ENCODE data around the gene C2orf92.

The C2orf92 gene

DNA sequence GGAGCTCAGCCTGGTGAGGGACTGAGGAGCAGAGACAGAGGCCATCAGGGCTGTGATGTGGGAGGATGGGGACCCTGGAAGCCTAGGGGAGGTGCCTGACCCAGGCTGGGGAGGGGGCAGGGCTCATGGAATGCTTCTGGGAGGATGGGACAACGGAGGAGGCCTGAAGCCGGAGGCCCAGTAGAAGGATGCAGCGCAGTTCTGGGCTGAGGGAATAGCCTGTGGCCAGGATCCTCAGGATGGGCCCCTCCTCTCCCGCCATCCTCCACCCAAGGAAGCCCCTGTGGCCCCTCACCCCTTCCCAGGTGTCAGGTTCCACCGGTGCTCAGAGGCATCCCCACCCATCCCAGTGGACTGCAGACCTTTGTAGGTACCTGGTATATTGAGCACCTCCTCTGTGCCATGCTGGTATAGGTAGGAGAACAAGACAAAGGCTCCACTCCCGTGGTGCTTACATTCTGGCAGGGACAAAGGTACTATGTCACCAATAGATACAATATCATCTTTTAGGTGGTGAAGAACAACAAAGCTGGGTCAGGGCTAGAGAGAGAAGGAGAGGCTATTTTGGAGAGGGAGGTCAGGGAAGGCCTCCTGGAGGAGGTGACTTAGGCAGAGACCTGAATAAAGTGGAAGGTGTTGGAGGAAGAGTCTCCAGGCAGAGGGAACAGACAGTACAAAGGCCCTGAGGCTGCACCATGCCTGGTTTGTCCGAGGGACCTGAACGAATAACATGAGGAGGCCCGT is 46.6 kb downstream of the C2orf92 start:
- H3K27me3 ChIP-seq (ENCODE audit: insufficient read depth, low read length, poor library complexity) = no peaks in the 10 kb centered on the region
- H3K9me3 ChIP-seq (ENCODE audit: insufficient read depth, low read length, severe bottlenecking) = no peaks in the 10 kb centered on the region
- peak overlapping the region; percentile 98 for H3K27ac ChIP-seq (ENCODE audit: low read length)
- ATAC-seq (ENCODE audit: insufficient read depth, low read depth) (no peak), DNase-seq (no peak)
- peak overlapping the region in 1 of 2 experiments; percentile 87; a peak in 2 of 4 replicates for H3K4me3 ChIP-seq (ENCODE audit: low read depth in 1 of 2, low read length in 2 of 2)
- H3K9ac ChIP-seq (ENCODE audit: low read depth, low read length) = peak overlapping the region; percentile 98
- peaks cover 19% of the 10 kb centered on the region for H4K20me1 ChIP-seq (ENCODE audit: insufficient read depth, low read length)
- no peak overlapping the region for H2AFZ ChIP-seq (ENCODE audit: low read depth, low read length)
- H3K36me3 ChIP-seq (ENCODE audit: insufficient read depth, low read length) = peaks cover 60% of the 10 kb centered on the region
- TF ChIP-seq EZH2 (IDR thresholded peaks at IDR 0.05; ENCODE audit: borderline replicate concordance, low read depth, low read length, severe bottlenecking) = no peak
- TF ChIP-seq, protein P1, sequence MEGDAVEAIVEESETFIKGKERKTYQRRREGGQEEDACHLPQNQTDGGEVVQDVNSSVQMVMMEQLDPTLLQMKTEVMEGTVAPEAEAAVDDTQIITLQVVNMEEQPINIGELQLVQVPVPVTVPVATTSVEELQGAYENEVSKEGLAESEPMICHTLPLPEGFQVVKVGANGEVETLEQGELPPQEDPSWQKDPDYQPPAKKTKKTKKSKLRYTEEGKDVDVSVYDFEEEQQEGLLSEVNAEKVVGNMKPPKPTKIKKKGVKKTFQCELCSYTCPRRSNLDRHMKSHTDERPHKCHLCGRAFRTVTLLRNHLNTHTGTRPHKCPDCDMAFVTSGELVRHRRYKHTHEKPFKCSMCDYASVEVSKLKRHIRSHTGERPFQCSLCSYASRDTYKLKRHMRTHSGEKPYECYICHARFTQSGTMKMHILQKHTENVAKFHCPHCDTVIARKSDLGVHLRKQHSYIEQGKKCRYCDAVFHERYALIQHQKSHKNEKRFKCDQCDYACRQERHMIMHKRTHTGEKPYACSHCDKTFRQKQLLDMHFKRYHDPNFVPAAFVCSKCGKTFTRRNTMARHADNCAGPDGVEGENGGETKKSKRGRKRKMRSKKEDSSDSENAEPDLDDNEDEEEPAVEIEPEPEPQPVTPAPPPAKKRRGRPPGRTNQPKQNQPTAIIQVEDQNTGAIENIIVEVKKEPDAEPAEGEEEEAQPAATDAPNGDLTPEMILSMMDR (IDR thresholded peaks at IDR 0.05; ENCODE audit: borderline replicate concordance, extremely low read depth, low read length, poor library complexity, severe bottlenecking) = no peak
- peaks cover 81% of the 10 kb centered on the region for H3K4me1 ChIP-seq (ENCODE audit: insufficient read depth, low read length)
- H3K4me2 ChIP-seq (ENCODE audit: insufficient read depth, low read length) = peak overlapping the region; percentile 84
- H3K79me2 ChIP-seq (ENCODE audit: insufficient read depth, low read length) = peaks cover 87% of the 10 kb centered on the region

DNA sequence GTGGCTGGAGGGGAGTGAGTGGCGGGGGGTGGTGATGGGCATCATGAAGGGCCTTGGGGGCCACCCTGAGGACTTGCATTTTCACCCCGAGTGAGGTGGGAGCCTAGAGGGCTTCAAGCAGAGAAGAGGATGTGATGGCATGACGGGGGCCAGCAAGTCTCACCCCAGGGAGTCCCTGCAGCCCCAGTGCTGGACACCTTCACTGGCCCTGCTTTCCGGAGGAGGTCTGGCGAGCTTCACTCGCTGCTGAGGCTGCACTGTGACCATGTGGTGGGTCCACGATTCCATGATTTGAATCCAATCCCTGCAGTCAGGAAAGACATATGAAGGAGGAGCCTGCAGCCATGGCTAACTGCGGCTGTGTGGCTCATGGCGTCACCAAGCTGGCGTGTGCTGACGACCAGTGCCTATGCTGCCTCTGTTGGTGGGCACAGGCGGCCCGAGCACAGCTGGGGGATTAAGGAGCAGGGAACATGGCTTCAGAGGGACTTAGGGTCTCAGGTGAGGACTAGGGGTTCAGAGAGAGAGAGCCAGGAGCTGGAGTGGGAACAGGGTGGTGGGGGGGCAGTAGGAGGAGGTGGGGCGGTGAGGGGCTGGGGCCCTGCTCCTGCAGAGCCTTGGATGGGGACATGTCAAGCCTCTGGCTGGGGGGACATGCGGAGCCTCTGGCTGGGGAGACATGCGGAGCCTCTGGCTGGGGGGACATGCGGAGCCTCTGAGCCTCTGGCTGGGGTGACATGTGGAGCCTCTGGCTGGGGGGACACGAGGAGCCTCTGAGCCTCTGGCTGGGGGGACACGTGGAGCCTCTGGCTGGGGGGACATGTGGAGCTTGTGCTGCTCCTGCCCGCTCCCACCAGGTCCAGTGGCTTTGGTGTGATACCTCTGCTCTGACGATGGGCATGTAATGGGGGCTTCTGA is 47.4 kb downstream of the C2orf92 start:
- H3K9ac ChIP-seq (ENCODE audit: low read depth, low read length) = peak overlapping the region; percentile 98
- no peaks in the 10 kb centered on the region for H3K27me3 ChIP-seq (ENCODE audit: insufficient read depth, low read length, poor library complexity)
- H4K20me1 ChIP-seq (ENCODE audit: insufficient read depth, low read length) = peaks cover 20% of the 10 kb centered on the region
- H3K27ac ChIP-seq (ENCODE audit: low read length) = peak overlapping the region; percentile 98
- peaks cover 95% of the 10 kb centered on the region for H3K79me2 ChIP-seq (ENCODE audit: insufficient read depth, low read length)
- H3K4me2 ChIP-seq (ENCODE audit: insufficient read depth, low read length) = peak overlapping the region; percentile 84
- TF ChIP-seq, protein P1 (IDR thresholded peaks at IDR 0.05; ENCODE audit: borderline replicate concordance, extremely low read depth, low read length, poor library complexity, severe bottlenecking) = no peak
- ATAC-seq (ENCODE audit: insufficient read depth, low read depth) = no peak
- H3K4me3 ChIP-seq (ENCODE audit: low read depth in 1 of 2, low read length in 2 of 2) = peak overlapping the region in 1 of 2 experiments; percentile 87; a peak in 2 of 4 replicates
- no peak for DNase-seq
- peaks cover 73% of the 10 kb centered on the region for H3K4me1 ChIP-seq (ENCODE audit: insufficient read depth, low read length)
- H2AFZ ChIP-seq (ENCODE audit: low read depth, low read length) = no peak overlapping the region
- peaks cover 64% of the 10 kb centered on the region for H3K36me3 ChIP-seq (ENCODE audit: insufficient read depth, low read length)
- H3K9me3 ChIP-seq (ENCODE audit: insufficient read depth, low read length, severe bottlenecking) = no peaks in the 10 kb centered on the region

DNA sequence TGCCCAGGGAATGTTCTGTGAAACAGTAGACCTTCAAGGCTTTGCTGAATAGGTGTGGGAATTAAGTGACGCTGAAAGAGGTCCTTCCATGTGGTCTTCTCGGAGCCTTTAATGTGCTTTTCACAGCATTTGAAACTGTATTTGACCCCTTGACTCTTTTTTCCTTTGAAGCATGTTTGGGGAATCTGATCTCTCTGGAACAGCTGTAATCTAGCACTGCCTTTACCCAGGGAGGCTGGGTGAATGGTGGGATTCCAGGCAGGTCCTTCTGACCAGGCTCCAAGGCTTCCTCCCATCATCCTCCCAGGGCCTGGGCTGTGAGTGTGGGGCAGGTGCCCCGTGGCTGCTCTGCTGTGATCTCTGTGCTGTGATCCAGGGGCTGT is 48.1 kb downstream of the C2orf92 start:
- TF ChIP-seq, protein P1 (IDR thresholded peaks at IDR 0.05; ENCODE audit: borderline replicate concordance, extremely low read depth, low read length, poor library complexity, severe bottlenecking) = no peak
- no peak for TF ChIP-seq EZH2 (IDR thresholded peaks at IDR 0.05; ENCODE audit: borderline replicate concordance, low read depth, low read length, severe bottlenecking)
- Histone ChIP-seq H3K4me1 (ENCODE audit: insufficient read depth, low read length) (peaks cover 67% of the 10 kb centered on the region), H3K79me2 (ENCODE audit: insufficient read depth, low read length) (peaks cover 98% of the 10 kb centered on the region), H3K27ac (ENCODE audit: low read length) (peak overlapping the region; percentile 98), H3K4me3 (ENCODE audit: low read depth in 1 of 2, low read length in 2 of 2) (peak overlapping the region in 1 of 2 experiments; percentile 48; a peak in 2 of 4 replicates), H3K27me3 (ENCODE audit: insufficient read depth, low read length, poor library complexity) (no peaks in the 10 kb centered on the region), H3K9me3 (ENCODE audit: insufficient read depth, low read length, severe bottlenecking) (no peaks in the 10 kb centered on the region), H3K36me3 (ENCODE audit: insufficient read depth, low read length) (peaks cover 71% of the 10 kb centered on the region), H4K20me1 (ENCODE audit: insufficient read depth, low read length) (peaks cover 21% of the 10 kb centered on the region), H3K4me2 (ENCODE audit: insufficient read depth, low read length) (peak overlapping the region; percentile 84), H2AFZ (ENCODE audit: low read depth, low read length) (no peak overlapping the region), H3K9ac (ENCODE audit: low read depth, low read length) (peak overlapping the region; percentile 98)
- DNase-seq (no peak), ATAC-seq (ENCODE audit: insufficient read depth, low read depth) (no peak)

All from DND-41 (cell line).